Measurements from ENCODE around the gene FAM118A.
"Not testable (repeated sequence)": the region's sequence is repeated elsewhere in the genome, so short reads cannot be mapped to it uniquely, and the experiment has no call there.

Gene FAM118A

GRCh38 chr22:45344334-45344733, 34.6 kb downstream of the FAM118A start:
- no peak overlapping the region for H2AFZ ChIP-seq (ENCODE audit: low read length)
- H3K27me3 ChIP-seq (ENCODE audit: insufficient read depth, low read length, poor library complexity, severe bottlenecking), result no peaks in the 10 kb centered on the region
- no peaks in the 10 kb centered on the region for H3K9me3 ChIP-seq (ENCODE audit: insufficient read depth, low read depth, low read length)
- TF ChIP-seq EZH2phosphoT487 (IDR thresholded peaks at IDR 0.05; ENCODE audit: borderline replicate concordance) (no peak), CTCF (conservative IDR thresholded peaks at IDR 0.05; ENCODE audit: low read length) (no peak)
- H3K4me1 ChIP-seq (ENCODE audit: insufficient read depth, low read length, poor library complexity, severe bottlenecking), result peaks cover 6% of the 10 kb centered on the region
- H3K4me2 ChIP-seq (ENCODE audit: low read depth, low read length, poor library complexity, severe bottlenecking), result no peak overlapping the region
- no peaks in the 10 kb centered on the region for H3F3A ChIP-seq (ENCODE audit: low read depth)
- no peak overlapping the region for H3K4me3 ChIP-seq (ENCODE audit: low read length, poor library complexity, severe bottlenecking)
- no peaks in the 10 kb centered on the region for H4K20me1 ChIP-seq (ENCODE audit: insufficient read depth, low read length, poor library complexity, severe bottlenecking)
- H3K36me3 ChIP-seq (ENCODE audit: insufficient read depth, low read length), result peaks cover 17% of the 10 kb centered on the region; the same call in 1 of the 2 replicates
- no peaks in the 10 kb centered on the region for H3K79me2 ChIP-seq (ENCODE audit: insufficient read depth, low read length)
- no peaks in the 10 kb centered on the region for H3K9me2 ChIP-seq (replicated peaks; ENCODE audit: low read depth, low read length)
- H3K9ac ChIP-seq (ENCODE audit: low read depth, low read length, poor library complexity, severe bottlenecking), result no peak overlapping the region

GRCh38 chr22:45349916-45350315, 40.2 kb downstream of the FAM118A start:
- Histone ChIP-seq H3K4me1 (ENCODE audit: insufficient read depth, low read length, poor library complexity, severe bottlenecking) (no peaks in the 10 kb centered on the region), H3K27me3 (ENCODE audit: insufficient read depth, low read length, poor library complexity, severe bottlenecking) (no peaks in the 10 kb centered on the region), H3K9me3 (ENCODE audit: insufficient read depth, low read depth, low read length) (no peaks in the 10 kb centered on the region), H3K9me2 (replicated peaks; ENCODE audit: low read depth, low read length) (no peaks in the 10 kb centered on the region), H3K79me2 (ENCODE audit: insufficient read depth, low read length) (no peaks in the 10 kb centered on the region), H3K36me3 (ENCODE audit: insufficient read depth, low read length) (no peaks in the 10 kb centered on the region), H3K9ac (ENCODE audit: low read depth, low read length, poor library complexity, severe bottlenecking) (no peak overlapping the region), H3K4me2 (ENCODE audit: low read depth, low read length, poor library complexity, severe bottlenecking) (no peak overlapping the region), H4K20me1 (ENCODE audit: insufficient read depth, low read length, poor library complexity, severe bottlenecking) (no peaks in the 10 kb centered on the region), H2AFZ (ENCODE audit: low read length) (no peak overlapping the region), H3F3A (ENCODE audit: low read depth) (no peaks in the 10 kb centered on the region), H3K4me3 (ENCODE audit: low read length, poor library complexity, severe bottlenecking) (no peak overlapping the region)
- no peak for TF ChIP-seq EZH2phosphoT487 (IDR thresholded peaks at IDR 0.05; ENCODE audit: borderline replicate concordance)
- no peak for TF ChIP-seq CTCF (conservative IDR thresholded peaks at IDR 0.05; ENCODE audit: low read length)

GRCh38 chr22:45351956-45352355, 42.2 kb downstream of the FAM118A start:
- no peak overlapping the region for H3K4me2 ChIP-seq (ENCODE audit: low read depth, low read length, poor library complexity, severe bottlenecking)
- no peaks in the 10 kb centered on the region for H3F3A ChIP-seq (ENCODE audit: low read depth)
- H3K4me3 ChIP-seq (ENCODE audit: low read length, poor library complexity, severe bottlenecking), result no peak overlapping the region
- H4K20me1 ChIP-seq (ENCODE audit: insufficient read depth, low read length, poor library complexity, severe bottlenecking), result no peaks in the 10 kb centered on the region
- no peak overlapping the region for H3K9ac ChIP-seq (ENCODE audit: low read depth, low read length, poor library complexity, severe bottlenecking)
- TF ChIP-seq CTCF (conservative IDR thresholded peaks at IDR 0.05; ENCODE audit: low read length) (no peak), EZH2phosphoT487 (IDR thresholded peaks at IDR 0.05; ENCODE audit: borderline replicate concordance) (no peak)
- H3K9me3 ChIP-seq (ENCODE audit: insufficient read depth, low read depth, low read length), result no peaks in the 10 kb centered on the region
- no peaks in the 10 kb centered on the region for H3K4me1 ChIP-seq (ENCODE audit: insufficient read depth, low read length, poor library complexity, severe bottlenecking)
- H3K27me3 ChIP-seq (ENCODE audit: insufficient read depth, low read length, poor library complexity, severe bottlenecking), result no peaks in the 10 kb centered on the region
- no peak overlapping the region for H2AFZ ChIP-seq (ENCODE audit: low read length)
- H3K36me3 ChIP-seq (ENCODE audit: insufficient read depth, low read length), result no peaks in the 10 kb centered on the region
- no peaks in the 10 kb centered on the region for H3K79me2 ChIP-seq (ENCODE audit: insufficient read depth, low read length)
- H3K9me2 ChIP-seq (replicated peaks; ENCODE audit: low read depth, low read length), result no peaks in the 10 kb centered on the region

GRCh38 chr22:45352757-45353156, 43.0 kb downstream of the FAM118A start:
- not testable (repeated sequence) for H3F3A ChIP-seq (ENCODE audit: low read depth); H3K9me3 ChIP-seq (ENCODE audit: insufficient read depth, low read depth, low read length); H3K27me3 ChIP-seq (ENCODE audit: insufficient read depth, low read length, poor library complexity, severe bottlenecking); H3K36me3 ChIP-seq (ENCODE audit: insufficient read depth, low read length); H3K79me2 ChIP-seq (ENCODE audit: insufficient read depth, low read length); H3K4me2 ChIP-seq (ENCODE audit: low read depth, low read length, poor library complexity, severe bottlenecking); H3K4me3 ChIP-seq (ENCODE audit: low read length, poor library complexity, severe bottlenecking); H3K9ac ChIP-seq (ENCODE audit: low read depth, low read length, poor library complexity, severe bottlenecking); H3K4me1 ChIP-seq (ENCODE audit: insufficient read depth, low read length, poor library complexity, severe bottlenecking); H3K9me2 ChIP-seq (replicated peaks; ENCODE audit: low read depth, low read length); H2AFZ ChIP-seq (ENCODE audit: low read length); H4K20me1 ChIP-seq (ENCODE audit: insufficient read depth, low read length, poor library complexity, severe bottlenecking)
